Anterior cingulate cortex (tissue), 58 donors: ENCODE measurements around the gene VEGFB.

Experiments used
- DNase-seq, 58 donors: peaks; one replicate each; lab custom pipeline; 2025; lab: John Stamatoyannopoulos, UW

Gene VEGFB

GRCh38 chr11:64209563-64209843, 24.9 kb upstream of the VEGFB start:
- DNase-seq, result no peak

GRCh38 chr11:64210301-64211020, 23.9 kb upstream of the VEGFB start:
- no peak for DNase-seq

GRCh38 chr11:64211181-64211872, 23.1 kb upstream of the VEGFB start:
- no peak for DNase-seq

GRCh38 chr11:64216879-64217278, 17.5 kb upstream of the VEGFB start:
- no peak for DNase-seq

- peak in 5 of 58 donors; percentile 25 to 39 (median 31) for DNase-seq
Measured at GRCh38 chr11:64218628-64219353, 15.6 kb upstream of the VEGFB start.

- DNase-seq, result no peak
Measured at GRCh38 chr11:64219354-64219684, 15.1 kb upstream of the VEGFB start.

- no peak for DNase-seq
Measured at GRCh38 chr11:64219755-64220154, 14.6 kb upstream of the VEGFB start.

GRCh38 chr11:64220271-64220670, 14.1 kb upstream of the VEGFB start:
- DNase-seq, result no peak

- DNase-seq, result no peak
Measured at GRCh38 chr11:64220798-64221197, 13.6 kb upstream of the VEGFB start.

GRCh38 chr11:64222651-64223000, 11.8 kb upstream of the VEGFB start:
- DNase-seq, result no peak

- DNase-seq, result no peak
Measured at GRCh38 chr11:64223001-64223651, 11.3 kb upstream of the VEGFB start.

GRCh38 chr11:64224151-64224890, 10.1 kb upstream of the VEGFB start:
- no peak for DNase-seq

- no peak for DNase-seq
Measured at GRCh38 chr11:64224891-64225607, 9.3 kb upstream of the VEGFB start.

GRCh38 chr11:64225608-64226506, 8.5 kb upstream of the VEGFB start, which contains the start of the genes NUDT22 and TRPT1:
NUDT22 (plus strand) TSS chr11:64226274; CDS start chr11:64226653, 379 bp downstream.
TRPT1 (minus strand) TSS chr11:64226186; CDS start chr11:64225860, 326 bp downstream.
- peak; percentile 30 to 92 (median 82) for DNase-seq

GRCh38 chr11:64226507-64227051, 7.8 kb upstream of the VEGFB start:
- DNase-seq, result peak in 19 of 58 donors; percentile 25 to 65 (median 45)

GRCh38 chr11:64227405-64227956, 6.9 kb upstream of the VEGFB start:
- DNase-seq, result no peak

GRCh38 chr11:64229090-64229743, 5.2 kb upstream of the VEGFB start:
- DNase-seq, result no peak
